BJ (cell line): ENCODE results near the gene MICA. TPM values are rescaled to one million over a fixed set of nuclear protein-coding genes. Genes with fewer than 3 reads are reported as not detected.
"Not testable (repeated sequence)": the region's sequence is repeated elsewhere in the genome, so short reads cannot be mapped to it uniquely, and the experiment has no call there.

Source experiments
- CTCF ChIA-PET: fragments of 350-600 bp; formaldehyde crosslinking; extraction: SDS; loops from one replicate; lab custom pipeline; 2021; ENCODE audit warnings: antibody characterized with exemption, inconsistent platforms; lab: Yijun Ruan, JAX
- POLR2A ChIA-PET: fragments of 300-600 bp; sonication (Branson Sonifier 250); formaldehyde crosslinking; extraction: SDS; loops from one replicate; lab custom pipeline; 2021; ENCODE audit warnings: antibody characterized with exemption; lab: Charles Lee
- DNase-seq: peaks from one replicate; pipeline ENCODE4 v3.0.0-alpha.2; 2011; ENCODE audit warnings: low read depth
- H3K27me3 ChIP-seq: 2 replicates; pipeline ENCODE4 v1.6.0; 2011; ENCODE audit warnings: low read length; ENCODE audit not compliant: control insufficient read depth, insufficient read depth
- H3K36me3 ChIP-seq: 2 replicates; pipeline ENCODE4 v1.5.1; 2011; ENCODE audit warnings: low read length; ENCODE audit not compliant: control insufficient read depth, insufficient read depth
- H3K4me3 ChIP-seq: 2 replicates; pipeline ENCODE4 v1.5.1; 2011; ENCODE audit warnings: low read depth, mild to moderate bottlenecking, control low read depth, low read length
- CTCF ChIP-seq: IDR thresholded peaks from 2 replicates; pipeline ENCODE4 v1.5.1; 2011; ENCODE audit warnings: low read depth, mild to moderate bottlenecking, control low read depth, inconsistent platforms, low read length, moderate library complexity; ENCODE audit not compliant: insufficient read depth
- polyA plus RNA-seq: library from polyadenylated mRNA; depleted of rRNA; stranded (reverse); fragments of >200 nt; gene quantifications from 2 replicates; pipeline ENCODE4 v1.2.3, GENCODE V29; 2011

MICA gene
- polyA plus RNA-seq, 1 experiment = 96.1 TPM

DNA sequence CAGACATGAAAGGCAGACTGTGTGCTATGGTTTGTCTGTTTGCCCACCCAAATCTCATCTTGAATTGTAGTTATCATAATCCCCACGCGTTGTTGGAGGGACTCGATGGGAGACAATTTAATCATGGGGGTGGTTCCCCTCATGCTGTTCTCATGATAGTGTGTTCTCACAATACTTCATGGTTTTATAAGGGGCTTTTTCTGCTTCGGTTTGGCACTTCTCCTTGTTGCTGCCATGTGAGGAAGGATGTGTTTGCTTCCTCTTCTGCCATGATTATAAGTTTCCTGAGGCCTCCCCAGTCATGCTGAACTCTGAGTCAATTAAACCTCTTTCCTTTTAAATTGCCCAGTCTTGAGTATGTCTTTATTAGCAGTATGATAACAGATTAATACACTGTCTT is 47.4 kb downstream of the MICA start:
- DNase-seq = no peak
- Histone ChIP-seq H3K36me3 (no peaks in the 10 kb centered on the region), H3K27me3 (no peaks in the 10 kb centered on the region; the same call in 1 of the 2 replicates), H3K4me3 (no peak overlapping the region)
- POLR2A ChIA-PET = no interaction called here
- no peak for TF ChIP-seq CTCF
- CTCF ChIA-PET = no interaction called here

DNA sequence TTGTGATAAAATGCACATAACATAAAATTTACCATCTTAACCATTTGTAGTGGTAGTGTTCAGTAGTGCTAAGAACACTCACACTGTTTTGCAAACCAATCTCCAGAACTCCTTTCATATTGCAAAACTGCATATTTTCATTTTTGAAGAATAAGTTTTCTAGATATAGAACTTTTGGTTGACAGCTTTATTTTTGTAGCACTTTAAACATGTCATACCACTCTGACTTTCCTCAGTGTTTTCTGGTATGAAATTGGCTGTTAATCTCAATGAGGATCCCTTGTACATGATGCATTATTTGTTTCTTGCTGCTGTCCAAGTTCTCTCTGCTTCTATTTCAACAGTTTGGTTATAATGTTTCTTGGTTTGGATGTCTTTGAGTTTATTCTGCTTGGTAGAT is 49.5 kb downstream of the MICA start:
- Histone ChIP-seq H3K4me3 (no peak overlapping the region), H3K36me3 (no peaks in the 10 kb centered on the region), H3K27me3 (peaks cover 6% of the 10 kb centered on the region)
- no peak for DNase-seq
- ChIA-PET CTCF (no interaction called here), POLR2A (no interaction called here)
- no peak for TF ChIP-seq CTCF

- CTCF ChIA-PET = no interaction called here
- H3K27me3 ChIP-seq = peaks cover 6% of the 10 kb centered on the region
- H3K36me3 ChIP-seq = no peaks in the 10 kb centered on the region
- TF ChIP-seq CTCF = no peak
- no peak overlapping the region for H3K4me3 ChIP-seq
- POLR2A ChIA-PET = no interaction called here
- DNase-seq = no peak
Observed at GRCh38 chr6:31453259-31453658, 49.9 kb downstream of the MICA start.

DNA sequence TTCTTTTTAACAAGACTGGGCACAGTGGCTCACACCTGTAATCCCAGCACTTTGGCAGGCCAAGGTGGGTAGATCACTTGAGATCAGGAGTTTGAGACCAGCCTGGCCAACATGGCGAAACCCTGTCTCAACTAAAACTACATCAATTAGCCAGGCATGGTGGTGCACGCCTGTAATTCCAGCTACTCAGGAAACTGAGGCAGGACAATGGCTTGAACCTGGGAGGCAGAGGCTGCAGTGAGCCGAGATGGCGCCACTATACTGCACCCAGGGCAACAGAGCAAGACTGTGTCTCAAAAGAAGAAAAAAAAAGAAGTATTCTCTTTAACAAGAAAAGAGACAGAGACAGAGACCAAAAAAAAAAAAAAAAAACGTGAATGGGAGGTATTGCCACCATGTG is 56.5 kb downstream of the MICA start:
- POLR2A ChIA-PET, DNase-seq, H3K4me3 ChIP-seq, H3K27me3 ChIP-seq, H3K36me3 ChIP-seq: not testable (repeated sequence)
- CTCF ChIA-PET = interaction anchor here (1.6 kb wide), 1 partner anchor 18 kb away, joined by 5 read pairs; no protein-coding TSS in a partner anchor

DNA sequence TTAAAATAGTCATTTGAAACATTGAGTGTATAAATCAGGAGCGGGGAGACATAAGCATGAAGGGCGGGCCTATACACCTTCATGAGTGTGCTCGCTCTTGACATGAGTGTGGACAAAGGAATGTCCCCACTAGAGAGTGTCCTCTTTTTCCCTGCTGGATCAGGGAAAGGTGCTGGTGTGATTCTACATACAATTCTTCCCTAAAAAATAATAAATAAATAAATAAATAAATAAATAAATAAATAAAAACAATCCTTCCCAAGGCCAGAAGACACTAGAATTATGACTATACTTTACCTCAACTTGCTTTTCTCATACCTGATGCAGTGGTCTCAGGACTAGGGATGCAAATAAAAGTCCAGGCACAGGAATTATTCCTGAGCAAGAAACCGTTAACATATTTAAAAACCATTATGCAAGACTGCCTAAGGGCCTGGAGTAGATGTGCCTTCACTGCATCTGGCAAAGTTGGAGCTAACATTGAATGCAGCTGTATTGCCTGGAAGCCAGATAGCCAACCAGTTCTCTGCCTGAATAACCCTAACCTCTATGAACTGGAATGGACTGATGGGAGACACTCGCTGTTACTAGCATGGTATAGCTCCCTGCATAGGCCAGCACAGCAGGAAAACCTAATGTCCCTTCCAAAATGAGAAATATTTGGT is 57.1 kb downstream of the MICA start:
- CTCF ChIA-PET = interaction anchor here (0.6 kb wide), 1 partner anchor 616 kb away, joined by 3 read pairs; no protein-coding TSS in a partner anchor
- TF ChIP-seq CTCF = no peak
- no peak for DNase-seq
- Histone ChIP-seq H3K36me3 (no peaks in the 10 kb centered on the region), H3K27me3 (peaks cover 7% of the 10 kb centered on the region), H3K4me3 (no peak overlapping the region)
- POLR2A ChIA-PET = no interaction called here
